HCT116 (cell line): Measurements from ENCODE around the gene BCS1L. TPM values are rescaled to one million over a fixed set of nuclear protein-coding genes. Genes with fewer than 3 reads are reported as not detected.

Experiments used
- ATAC-seq: fragments of 200-7000 bp; cut with Tn5 transposase; 2 replicates; pipeline ENCODE4 v1.9.1; 2020; ENCODE audit warnings: mild to moderate bottlenecking, moderate library complexity
- BruUV-seq: library from RNA; stranded (reverse); fragments of 400-500 nt; replicated peaks from 2 replicates; lab custom pipeline; 2021; lab: Mats Ljungman, UMichigan
- CTCF ChIA-PET: fragments of 300-600 bp; sonication (Branson Sonifier 250); formaldehyde crosslinking; loops from one replicate; lab custom pipeline; 2021; ENCODE audit warnings: antibody characterized with exemption; lab: Charles Lee
- POLR2A ChIA-PET: fragments of 300-600, 350-600 bp; sonication (Branson Sonifier 250); formaldehyde crosslinking; loops from one replicate; lab custom pipeline; 2021; ENCODE audit warnings: antibody characterized with exemption; lab: Charles Lee
- RAD21 ChIA-PET, 2 experiments: fragments of 300-600 bp; sonication (Branson Sonifier 250); formaldehyde crosslinking; loops; one replicate each; lab custom pipeline; 2023; ENCODE audit warnings: low total read pairs in 2 of 2; ENCODE audit not compliant: uncharacterized antibody in 2 of 2, unreplicated experiment in 2 of 2, low non-redundant PET in 1 of 2; lab: Charles Lee
- DNase-seq: peaks from one replicate; pipeline ENCODE4 v3.0.0-alpha.2; 2010; ENCODE audit warnings: low read depth, low spot score
- H2AFZ ChIP-seq: fragments of 200-600 bp; shearing (Covaris generic), sonication (generic); 2 replicates; pipeline ENCODE4 v1.6.1; 2017; ENCODE audit warnings: low read depth, mixed run types, mixed read lengths, antibody characterized with exemption, low read length; ENCODE audit not compliant: poor library complexity, severe bottlenecking
- H3K27ac ChIP-seq: 2 replicates; pipeline ENCODE4 v1.5.1; 2012; ENCODE audit warnings: low read depth, low read length
- H3K27me3 ChIP-seq: fragments of 200-600 bp; sonication (generic); 2 replicates; pipeline ENCODE4 v1.6.1; 2016; ENCODE audit warnings: mixed run types, low read length, mixed read lengths; ENCODE audit not compliant: insufficient read depth
- H3K36me3 ChIP-seq, 2 experiments: fragments of 200-500 bp in 1 of 2; fragments of 200-600 bp in 1 of 2; sonication (Bioruptor generic) in 1 of 2; sonication (generic) in 1 of 2; 2 replicates each; pipeline versions ENCODE4 v1.5.1 to v1.6.1; 2014 to 2016; ENCODE audit warnings: low read length in 2 of 2, inconsistent platforms in 1 of 2, mixed read lengths in 1 of 2, mixed run types in 1 of 2; ENCODE audit not compliant: insufficient read depth in 2 of 2, control insufficient read depth in 1 of 2
- H3K4me1 ChIP-seq, 2 experiments: fragments of 200-600 bp in 1 of 2; sonication (generic) in 1 of 2; 2 replicates each; pipeline versions ENCODE4 v1.5.1 to v1.6.1; 2012 to 2017; ENCODE audit warnings: low read length in 2 of 2, inconsistent platforms in 1 of 2, mild to moderate bottlenecking in 1 of 2, mixed read lengths in 1 of 2, mixed run types in 1 of 2, moderate library complexity in 1 of 2; ENCODE audit not compliant: insufficient read depth in 2 of 2, control insufficient read depth in 1 of 2
- H3K4me2 ChIP-seq: fragments of 200-600 bp; sonication (generic); 2 replicates; pipeline ENCODE4 v1.6.1; 2017; ENCODE audit warnings: mixed run types, low read length, mixed read lengths
- H3K4me3 ChIP-seq, 2 experiments: fragments of 200-600 bp in 1 of 2; sonication (generic) in 1 of 2; replicated peaks in 1 of 2; 2 replicates each; pipeline ENCODE4 v1.5.1; 2011 to 2016; ENCODE audit warnings: low read length in 2 of 2, control low read depth in 1 of 2, low read depth in 1 of 2, mild to moderate bottlenecking in 1 of 2, mixed read lengths in 1 of 2, mixed run types in 1 of 2
- H3K79me2 ChIP-seq: fragments of 200-600 bp; sonication (generic); 2 replicates; pipeline ENCODE4 v1.6.1; 2017; ENCODE audit warnings: mild to moderate bottlenecking, mixed run types, low read length, moderate library complexity, mixed read lengths; ENCODE audit not compliant: insufficient read depth
- H3K9ac ChIP-seq: fragments of 200-600 bp; sonication (generic); 2 replicates; pipeline ENCODE4 v1.6.1; 2016; ENCODE audit warnings: low read length, mixed read lengths
- H3K9me2 ChIP-seq: fragments of 200-600 bp; sonication (generic), shearing (Covaris generic); 2 replicates; pipeline ENCODE4 v1.6.1; 2017; ENCODE audit warnings: mixed run types, mild to moderate bottlenecking, moderate library complexity; ENCODE audit not compliant: insufficient read depth
- H3K9me3 ChIP-seq, 2 experiments: fragments of 200-500 bp in 1 of 2; fragments of 200-600 bp in 1 of 2; sonication (Bioruptor generic) in 1 of 2; sonication (generic) in 1 of 2; 2 replicates each; pipeline ENCODE4 v1.6.1; 2014 to 2017; ENCODE audit warnings: low read length in 2 of 2, mixed read lengths in 2 of 2, inconsistent platforms in 1 of 2, low read depth in 1 of 2, mild to moderate bottlenecking in 1 of 2, mixed run types in 1 of 2, moderate library complexity in 1 of 2; ENCODE audit not compliant: control insufficient read depth in 1 of 2, insufficient read depth in 1 of 2
- H4K20me1 ChIP-seq: fragments of 200-600 bp; sonication (generic), shearing (Covaris generic); 2 replicates; pipeline ENCODE4 v1.6.1; 2017; ENCODE audit warnings: mixed run types, mild to moderate bottlenecking, moderate library complexity; ENCODE audit not compliant: insufficient read depth
- EGR1 ChIP-seq: IDR thresholded peaks from 2 replicates; pipeline ENCODE4 v1.6.1; 2012; ENCODE audit warnings: low read depth
- ELF1 ChIP-seq: IDR thresholded peaks from 2 replicates; pipeline ENCODE4 v1.6.1; 2012; ENCODE audit warnings: low read depth, borderline replicate concordance
- EZH2phosphoT487 ChIP-seq: fragments of 200-600 bp; IDR thresholded peaks from 2 replicates; pipeline ENCODE4 v1.6.1; 2018; ENCODE audit warnings: antibody characterized with exemption, borderline replicate concordance
- JUND ChIP-seq: IDR thresholded peaks from 2 replicates; pipeline ENCODE4 v1.6.1; 2012
- RAD21 ChIP-seq: IDR thresholded peaks from 2 replicates; pipeline ENCODE4 v1.6.1; 2012; ENCODE audit warnings: low read depth, mild to moderate bottlenecking
- TCF7L2 ChIP-seq: IDR thresholded peaks from 2 replicates; pipeline ENCODE4 v1.7.0; 2011; ENCODE audit warnings: borderline replicate concordance, inconsistent platforms; ENCODE audit not compliant: insufficient read depth, insufficient read length; ENCODE audit errors: extremely low read depth
- ZFX ChIP-seq: fragments of 450-650 bp; IDR thresholded peaks from 2 replicates; pipeline ENCODE4 v1.6.1; 2017
- intact Hi-C: fragments of 100-400 bp; cut with micrococcal nuclease; formaldehyde crosslinking; loops from 2 replicates; pipeline ENCODE4 v1.10.0; 2022
- total RNA-seq: library from RNA; stranded (reverse); gene quantifications from one replicate; pipeline ENCODE4 v1.2.1, GENCODE V29; 2021; ENCODE audit not compliant: unreplicated experiment

BCS1L gene
- total RNA-seq, 1 experiment from 2014 or later = 57.4 TPM

DNA sequence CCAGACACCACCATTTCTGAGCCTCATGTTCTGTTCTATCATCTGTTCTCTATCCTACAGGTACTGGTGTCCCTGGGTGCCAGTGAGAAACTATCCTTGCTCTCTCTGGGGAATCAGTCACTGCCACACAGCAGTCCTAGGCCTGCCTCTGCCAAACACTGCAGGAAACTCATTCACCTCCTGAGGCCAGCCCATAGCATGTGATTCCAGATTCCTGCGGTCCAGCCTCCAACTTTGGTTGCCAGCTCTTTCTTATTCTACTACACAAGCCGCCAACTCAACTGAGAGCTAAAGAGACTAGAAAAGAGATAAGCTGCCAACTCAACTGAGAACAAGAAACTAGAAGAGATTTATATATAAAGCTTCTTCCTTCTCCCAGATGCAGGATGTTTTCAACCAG lies 42.3 kb downstream of the BCS1L start:
- no peaks in the 10 kb centered on the region for H3K27me3 ChIP-seq
- ATAC-seq (no peak), DNase-seq (no peak)
- no TSS peak for BruUV-seq
- no peak overlapping the region for H3K4me3 ChIP-seq
- H3K9me3 ChIP-seq = no peaks in the 10 kb centered on the region
- TF ChIP-seq RAD21 = no peak
- TF ChIP-seq JUND = no peak
- no peak for TF ChIP-seq EZH2phosphoT487
- no peak for TF ChIP-seq TCF7L2
- H3K27ac ChIP-seq = no peak overlapping the region
- ChIA-PET CTCF (interaction anchor here (1.6 to 2.3 kb wide), 2 partner anchors 9 to 14 kb away, joined by 6 to 8 read pairs; partner anchors contain the start of gene TTLL4), RAD21 (no interaction called here), POLR2A (interaction anchor here (1.2 kb wide), 1 partner anchor 9 kb away, joined by 3 read pairs; the partner anchor contains the start of gene TTLL4)
- H3K9ac ChIP-seq = no peak overlapping the region
- no peaks in the 10 kb centered on the region for H4K20me1 ChIP-seq
- H3K4me2 ChIP-seq = no peak overlapping the region
- no peaks in the 10 kb centered on the region for H3K9me2 ChIP-seq
- H3K4me1 ChIP-seq = peaks cover 5 to 8% of the 10 kb centered on the region in 2 experiments; a peak in 2 of 4 replicates
- intact Hi-C loops = no loop called here
- peaks cover 0 to 8% of the 10 kb centered on the region in 2 experiments; a peak in 2 of 4 replicates for H3K36me3 ChIP-seq
- H2AFZ ChIP-seq = no peak overlapping the region
- H3K79me2 ChIP-seq = no peaks in the 10 kb centered on the region

DNA sequence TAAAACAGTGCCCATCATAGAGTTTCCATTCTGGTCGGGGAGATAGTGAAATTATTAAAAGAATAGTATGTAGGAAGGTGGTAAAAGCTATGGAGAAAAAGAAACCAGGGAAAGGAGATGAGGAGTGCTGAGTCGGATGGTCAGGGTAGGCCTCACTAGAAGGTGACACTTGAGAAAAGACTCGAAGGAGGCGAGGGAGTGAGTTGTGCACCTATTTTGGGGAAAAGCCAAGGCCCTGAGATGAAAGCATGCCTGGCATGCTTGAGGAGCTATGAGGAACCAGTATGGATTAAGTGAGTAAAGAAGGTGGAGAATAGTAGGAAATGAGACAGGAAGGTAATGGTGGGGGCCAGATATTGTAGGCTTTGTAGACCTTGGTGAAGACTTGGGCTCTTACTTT lies 43.9 kb downstream of the BCS1L start:
- no peaks in the 10 kb centered on the region for H3K27me3 ChIP-seq
- no peaks in the 10 kb centered on the region for H3K9me3 ChIP-seq
- H4K20me1 ChIP-seq = no peaks in the 10 kb centered on the region
- CTCF ChIA-PET = interaction anchor here (1.6 to 2.3 kb wide), 2 partner anchors 7 to 16 kb away, joined by 6 to 8 read pairs; partner anchors contain the start of gene TTLL4
- H3K4me3 ChIP-seq = no peak overlapping the region
- no peak overlapping the region for H3K4me2 ChIP-seq
- H3K4me1 ChIP-seq = peaks cover 5 to 8% of the 10 kb centered on the region in 2 experiments; a peak in 2 of 4 replicates
- no peak overlapping the region for H3K9ac ChIP-seq
- TF ChIP-seq ELF1 (no peak), EGR1 (no peak), ZFX (no peak)
- TF ChIP-seq, all 23 proteins: peak for 0
- Histone ChIP-seq H3K36me3 (peaks cover 0 to 8% of the 10 kb centered on the region in 2 experiments; a peak in 2 of 4 replicates), H3K79me2 (no peaks in the 10 kb centered on the region), H3K9me2 (no peaks in the 10 kb centered on the region), H2AFZ (no peak overlapping the region), H3K27ac (no peak overlapping the region)
- ATAC-seq = no peak
- ChIA-PET POLR2A (no interaction called here), RAD21 (no interaction called here)
- intact Hi-C loops = no loop called here
- no peak for DNase-seq
- BruUV-seq = no TSS peak
